ENCODE measurements around the gene TMC5. TPM values are rescaled to one million over a fixed set of nuclear protein-coding genes. Genes with fewer than 3 reads are reported as not detected.

The TMC5 gene
- total RNA-seq, 1 experiment from 2014 or later: 3.5 TPM

GRCh38 chr16:19438739-19439138 is 21.1 kb downstream of the TMC5 start:
- no TSS peak for BruUV-seq (replicated peaks)
- DNase-seq (ENCODE audit: low spot score): no peak
- POLR2A ChIA-PET (ENCODE audit: low non-redundant PET): no interaction called here

DNA sequence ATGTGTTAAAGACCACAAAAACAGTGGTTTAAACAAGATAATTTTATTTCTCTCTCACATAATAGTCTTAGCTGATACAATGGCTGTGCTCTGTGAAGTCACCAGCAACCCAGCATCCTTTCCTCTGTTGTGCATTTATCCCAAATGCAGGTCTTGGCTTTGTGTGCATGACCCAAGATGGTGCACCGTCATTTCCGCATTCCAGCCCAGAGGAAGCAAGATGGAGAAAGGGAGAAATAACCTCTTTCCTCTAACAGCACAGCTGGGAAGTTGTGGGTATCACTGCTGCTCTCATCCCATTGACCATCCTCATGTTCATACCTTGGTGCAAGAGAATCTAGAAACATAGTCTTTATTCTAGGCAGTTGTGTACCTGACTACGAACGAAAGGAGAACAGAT is 21.8 kb downstream of the TMC5 start:
- no peak for DNase-seq (ENCODE audit: low spot score)
- no TSS peak for BruUV-seq (replicated peaks)
- TF ChIP-seq EZH2 (IDR thresholded peaks at IDR 0.05; ENCODE audit: borderline replicate concordance, low read depth, low read length, poor library complexity, severe bottlenecking): no peak
- TF ChIP-seq, protein P1, sequence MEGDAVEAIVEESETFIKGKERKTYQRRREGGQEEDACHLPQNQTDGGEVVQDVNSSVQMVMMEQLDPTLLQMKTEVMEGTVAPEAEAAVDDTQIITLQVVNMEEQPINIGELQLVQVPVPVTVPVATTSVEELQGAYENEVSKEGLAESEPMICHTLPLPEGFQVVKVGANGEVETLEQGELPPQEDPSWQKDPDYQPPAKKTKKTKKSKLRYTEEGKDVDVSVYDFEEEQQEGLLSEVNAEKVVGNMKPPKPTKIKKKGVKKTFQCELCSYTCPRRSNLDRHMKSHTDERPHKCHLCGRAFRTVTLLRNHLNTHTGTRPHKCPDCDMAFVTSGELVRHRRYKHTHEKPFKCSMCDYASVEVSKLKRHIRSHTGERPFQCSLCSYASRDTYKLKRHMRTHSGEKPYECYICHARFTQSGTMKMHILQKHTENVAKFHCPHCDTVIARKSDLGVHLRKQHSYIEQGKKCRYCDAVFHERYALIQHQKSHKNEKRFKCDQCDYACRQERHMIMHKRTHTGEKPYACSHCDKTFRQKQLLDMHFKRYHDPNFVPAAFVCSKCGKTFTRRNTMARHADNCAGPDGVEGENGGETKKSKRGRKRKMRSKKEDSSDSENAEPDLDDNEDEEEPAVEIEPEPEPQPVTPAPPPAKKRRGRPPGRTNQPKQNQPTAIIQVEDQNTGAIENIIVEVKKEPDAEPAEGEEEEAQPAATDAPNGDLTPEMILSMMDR (conservative IDR thresholded peaks at IDR 0.05; ENCODE audit: low read depth, low read length): no peak
- Histone ChIP-seq H3K4me1 (ENCODE audit: insufficient read depth, low read length, poor library complexity, severe bottlenecking) (no peaks in the 10 kb centered on the region), H3K27ac (ENCODE audit: low read depth, low read length, poor library complexity, severe bottlenecking) (no peak overlapping the region), H3K9me3 (ENCODE audit: low read depth, low read length, poor library complexity, severe bottlenecking) (no peaks in the 10 kb centered on the region), H3K27me3 (replicated peaks; ENCODE audit: insufficient read depth, low read depth, low read length, poor library complexity) (no peaks in the 10 kb centered on the region), H3K36me3 (ENCODE audit: insufficient read depth, low read length, poor library complexity, severe bottlenecking) (no peaks in the 10 kb centered on the region), H3K4me3 (ENCODE audit: low read depth, low read length, poor library complexity, severe bottlenecking) (no peak overlapping the region)
- ChIA-PET POLR2A (ENCODE audit: low non-redundant PET) (no interaction called here), CTCF (no interaction called here)
- intact Hi-C loops (cut with micrococcal nuclease; ENCODE audit: unreplicated experiment): no loop called here

More at GRCh38 chr16:19438739-19439138, 21.1 kb downstream of the TMC5 start:
- Histone ChIP-seq H3K4me1 (ENCODE audit: insufficient read depth, low read length, poor library complexity, severe bottlenecking) (no peaks in the 10 kb centered on the region), H3K27me3 (replicated peaks; ENCODE audit: insufficient read depth, low read depth, low read length, poor library complexity) (no peaks in the 10 kb centered on the region), H3K4me3 (ENCODE audit: low read depth, low read length, poor library complexity, severe bottlenecking) (no peak overlapping the region), H3K27ac (ENCODE audit: low read depth, low read length, poor library complexity, severe bottlenecking) (no peak overlapping the region), H3K9me3 (ENCODE audit: low read depth, low read length, poor library complexity, severe bottlenecking) (no peaks in the 10 kb centered on the region), H3K36me3 (ENCODE audit: insufficient read depth, low read length, poor library complexity, severe bottlenecking) (no peaks in the 10 kb centered on the region)
- intact Hi-C loops (cut with micrococcal nuclease; ENCODE audit: unreplicated experiment): no loop called here
- CTCF ChIA-PET: interaction anchor here (0.5 kb wide), 1 partner anchor 10 kb away, joined by 4 read pairs; no protein-coding TSS in a partner anchor
- TF ChIP-seq, protein P1 (conservative IDR thresholded peaks at IDR 0.05; ENCODE audit: low read depth, low read length): no peak
- TF ChIP-seq EZH2 (IDR thresholded peaks at IDR 0.05; ENCODE audit: borderline replicate concordance, low read depth, low read length, poor library complexity, severe bottlenecking): no peak

DNA sequence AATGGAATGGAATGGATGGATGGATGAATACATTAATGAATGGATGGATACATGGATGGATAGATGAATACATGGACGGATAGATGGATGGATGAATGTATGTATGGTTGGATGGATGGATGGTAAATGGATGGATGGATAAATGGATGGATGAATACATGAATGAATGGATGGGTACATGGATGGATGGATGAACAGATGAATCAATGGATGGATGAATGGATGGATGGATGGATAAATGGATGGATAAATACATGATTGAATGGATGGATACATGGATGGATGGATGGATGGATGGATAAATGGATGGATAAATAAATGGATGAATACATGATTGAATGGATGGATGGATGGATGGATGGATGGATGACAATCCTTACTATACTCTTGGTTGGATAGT is 26.0 kb downstream of the TMC5 start:
- TF ChIP-seq, protein P1 (conservative IDR thresholded peaks at IDR 0.05; ENCODE audit: low read depth, low read length): no peak
- no peak for TF ChIP-seq EZH2 (IDR thresholded peaks at IDR 0.05; ENCODE audit: borderline replicate concordance, low read depth, low read length, poor library complexity, severe bottlenecking)
- no peak for DNase-seq (ENCODE audit: low spot score)
- no peaks in the 10 kb centered on the region for H3K4me1 ChIP-seq (ENCODE audit: insufficient read depth, low read length, poor library complexity, severe bottlenecking)
- H3K27me3 ChIP-seq (replicated peaks; ENCODE audit: insufficient read depth, low read depth, low read length, poor library complexity): no peaks in the 10 kb centered on the region
- no peaks in the 10 kb centered on the region for H3K9me3 ChIP-seq (ENCODE audit: low read depth, low read length, poor library complexity, severe bottlenecking)
- CTCF ChIA-PET: no interaction called here
- no peak overlapping the region for H3K27ac ChIP-seq (ENCODE audit: low read depth, low read length, poor library complexity, severe bottlenecking)
- POLR2A ChIA-PET (ENCODE audit: low non-redundant PET): no interaction called here
- intact Hi-C loops (cut with micrococcal nuclease; ENCODE audit: unreplicated experiment): no loop called here
- H3K36me3 ChIP-seq (ENCODE audit: insufficient read depth, low read length, poor library complexity, severe bottlenecking): no peaks in the 10 kb centered on the region
- BruUV-seq (replicated peaks): no TSS peak
- no peak overlapping the region for H3K4me3 ChIP-seq (ENCODE audit: low read depth, low read length, poor library complexity, severe bottlenecking)

All from A673 (cell line).